HepG2 (cell line): Measurements from ENCODE around the gene GTF2I. TPM values are rescaled to one million over a fixed set of nuclear protein-coding genes. Genes with fewer than 3 reads are reported as not detected.
A peak's percentile ranks its signal among the peaks of the same experiment; 100 is the strongest.

Experiments
- ATAC-seq: fragments of 200-7000 bp; cut with Tn5 transposase; 3 replicates; pipeline ENCODE4 v1.9.1; 2020; ENCODE audit warnings: mild to moderate bottlenecking, moderate library complexity
- BruUV-seq: library from RNA; stranded (reverse); fragments of 400-500 nt; replicated peaks from 2 replicates; lab custom pipeline; 2021; lab: Mats Ljungman, UMichigan
- CTCF ChIA-PET: fragments of 300-600 bp; formaldehyde crosslinking; extraction: SDS; loops from one replicate; lab custom pipeline; 2021; ENCODE audit warnings: low total read pairs, inconsistent platforms, low intra/inter-chr PET ratio; lab: Yijun Ruan, JAX
- POLR2A ChIA-PET: fragments of 350-600 bp; sonication (Branson Sonifier 250); formaldehyde crosslinking; loops from one replicate; lab custom pipeline; 2020; ENCODE audit warnings: antibody characterized with exemption, inconsistent platforms; lab: Yijun Ruan, JAX
- DNase-seq: peaks from one replicate; pipeline ENCODE4 v3.0.0-alpha.2; 2015; ENCODE audit warnings: low spot score
- FAIRE-seq: peaks from 3 replicates; lab custom pipeline; 2011; peaks lifted over from hg19 to GRCh38; lab: Jason Lieb, UNC
- H2AFZ ChIP-seq: one replicate; pipeline ENCODE4 v1.6.1; 2011; ENCODE audit warnings: low read length, inconsistent platforms
- H3K27ac ChIP-seq: fragments of 300-600 bp; 3 replicates; pipeline ENCODE4 v1.8.0; 2011; ENCODE audit warnings: mixed run types, mild to moderate bottlenecking, mixed read lengths, low read length, inconsistent platforms; ENCODE audit not compliant: insufficient read depth; ENCODE audit errors: extremely low read length
- H3K27me3 ChIP-seq, 2 experiments: fragments of 200-600 bp in 1 of 2; 2 replicates in 1 of 2; 3 replicates in 1 of 2; pipeline versions ENCODE4 v1.6.0 to v1.8.0; 2011; ENCODE audit warnings: low read length in 2 of 2, mild to moderate bottlenecking in 2 of 2, moderate library complexity in 2 of 2, inconsistent platforms in 1 of 2; ENCODE audit not compliant: insufficient read depth in 2 of 2, control insufficient read depth in 1 of 2
- H3K36me3 ChIP-seq, 2 experiments: fragments of 200-600 bp in 1 of 2; replicated peaks in 1 of 2; 2 replicates in 1 of 2; 3 replicates in 1 of 2; pipeline versions ENCODE4 v1.5.1 to v1.8.0; 2011; ENCODE audit warnings: low read length in 2 of 2, inconsistent platforms in 1 of 2; ENCODE audit not compliant: insufficient read depth in 2 of 2, control insufficient read depth in 1 of 2
- H3K4me1 ChIP-seq: 2 replicates; pipeline ENCODE4 v1.5.1; 2012; ENCODE audit warnings: low read length, inconsistent platforms; ENCODE audit not compliant: insufficient read depth
- H3K4me2 ChIP-seq: 2 replicates; pipeline ENCODE4 v1.6.0; 2011; ENCODE audit warnings: low read depth, low read length, inconsistent platforms
- H3K4me3 ChIP-seq, 3 experiments: fragments of 200-600 bp in 1 of 3; sonication (generic), shearing (Covaris generic) in 1 of 3; replicated peaks in 1 of 3; 2 replicates each; pipeline ENCODE4 v1.5.1; 2011 to 2016; ENCODE audit warnings: low read length in 3 of 3, inconsistent platforms in 2 of 3, low read depth in 2 of 3, mild to moderate bottlenecking in 2 of 3, control low read depth in 1 of 3, mixed read lengths in 1 of 3; ENCODE audit not compliant: insufficient read depth in 1 of 3
- H3K79me2 ChIP-seq: one replicate; pipeline ENCODE4 v1.6.1; 2011; ENCODE audit warnings: low read length, inconsistent platforms; ENCODE audit not compliant: insufficient read depth
- H3K9ac ChIP-seq: 2 replicates; pipeline ENCODE4 v1.6.0; 2011; ENCODE audit warnings: mild to moderate bottlenecking, low read depth, low read length, inconsistent platforms; ENCODE audit not compliant: insufficient read depth
- H3K9me3 ChIP-seq: 2 replicates; pipeline ENCODE4 v1.5.1; 2012; ENCODE audit warnings: mild to moderate bottlenecking, low read length
- H4K20me1 ChIP-seq: 2 replicates; pipeline ENCODE4 v1.6.0; 2011; ENCODE audit warnings: inconsistent platforms, mild to moderate bottlenecking, low read length, moderate library complexity; ENCODE audit not compliant: insufficient read depth
- HNRNPL ChIP-seq: fragments of 200-400 bp; formaldehyde crosslinking; IDR thresholded peaks from 2 replicates; pipeline ENCODE4 v1.6.1; 2017; ENCODE audit warnings: mild to moderate bottlenecking, low read depth, low read length
- MYC ChIP-seq: sonication (generic); formaldehyde crosslinking; IDR thresholded peaks from 2 replicates; pipeline ENCODE4 v1.9.0; 2021; ENCODE audit warnings: missing genetic modification reagents, borderline replicate concordance
- SIN3A ChIP-seq: IDR thresholded peaks from 2 replicates; pipeline ENCODE4 v1.6.1; 2011; ENCODE audit warnings: low read depth, mild to moderate bottlenecking, control low read depth, low read length, borderline replicate concordance
- WGBS: methylation state at CpG from one replicate; pipeline ENCODE4 v1.1.6; 2017; ENCODE audit warnings: low lambda C conversion rate; 5-methylcytosine and 5-hydroxymethylcytosine counted together
- in situ Hi-C: cut with HindIII; loops from 2 replicates; pipeline ENCODE4 v1.10.0; 2017; ENCODE audit warnings: low pct_unique_long_range_greater_than_20kb; ENCODE audit not compliant: extremely low pct_ligation_motif_present
- intact Hi-C: fragments of 100-400 bp; cut with micrococcal nuclease; formaldehyde crosslinking; loops from one replicate; pipeline ENCODE4 v1.10.0; 2022; ENCODE audit not compliant: unreplicated experiment
- polyA plus RNA-seq, 8 experiments: library from polyadenylated mRNA; depleted of rRNA in 3 of 8; stranded (reverse) in 7 of 8; unstranded in 1 of 8; fragments of >200 nt; fragmentation: Illumina TruSeq in 4 of 8; extraction: Trizol in 4 of 8; gene quantifications; 2 replicates each; pipeline versions ENCODE4 v1.2.1 to v1.2.3, GENCODE V29; 2011 to 2016; ENCODE audit warnings: low read depth in 4 of 8, missing spikeins in 1 of 8, mixed read lengths in 1 of 8; ENCODE audit not compliant: insufficient read depth in 1 of 8
- total RNA-seq, 5 experiments: library from RNA; depleted of rRNA; stranded (reverse); fragments of >200 nt; fragmentation: Illumina TruSeq; extraction: Trizol; gene quantifications; 2 replicates each; pipeline ENCODE4 v1.2.3, GENCODE V29; 2016; ENCODE audit warnings: low read depth in 1 of 5
- TF ChIP-seq, protein P1 (sequence below): sonication (generic); formaldehyde crosslinking; IDR thresholded peaks from 2 replicates; pipeline ENCODE4 v1.5.1; 2020; ENCODE audit warnings: mild to moderate bottlenecking, missing genetic modification reagents, moderate library complexity

The GTF2I gene
- total and polyA plus RNA-seq, 2 of the 13 experiments (the other 11 are each of a cell fraction or from before 2014, with no cell fraction given) = 74.6 to 125 TPM

DNA sequence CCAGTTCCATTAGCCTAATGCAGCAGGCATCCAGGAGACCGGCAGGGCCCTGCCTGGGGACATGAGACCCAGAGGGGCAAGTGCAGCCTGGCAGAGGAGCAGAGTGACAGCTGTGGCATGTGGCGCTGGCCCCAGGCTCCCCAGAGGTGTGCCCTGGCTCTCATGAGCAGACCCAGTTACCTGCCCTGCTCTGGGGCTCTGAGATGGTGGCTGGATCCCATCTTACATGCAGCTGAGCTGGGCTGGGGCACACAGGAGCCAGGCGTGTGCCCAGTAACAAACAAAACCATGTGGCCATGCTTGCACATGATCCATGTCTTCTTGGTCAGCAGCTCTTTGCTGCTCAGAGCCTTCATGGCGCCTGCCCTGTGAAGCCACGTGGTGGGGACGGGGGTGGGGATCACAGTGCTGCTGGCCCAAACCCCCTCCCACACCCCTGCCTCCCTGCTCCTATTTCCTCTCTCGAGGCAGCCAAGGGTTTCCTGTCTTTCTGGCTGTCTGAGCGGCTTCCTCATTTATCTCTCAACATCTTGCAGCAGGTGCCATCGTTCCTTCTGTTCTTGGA, 40.3 kb upstream of the GTF2I start:
- no TSS peak for BruUV-seq
- intact Hi-C loops = no loop called here
- FAIRE-seq = no peak
- TF ChIP-seq HNRNPL (0 out of 2 replicates have a peak, but pooled peaks have one; percentile 62), MYC (CRISPR knock-in tag) (0 out of 2 replicates have a peak, but pooled peaks have one; percentile 19), SIN3A (no peak)
- TF ChIP-seq, protein P1, sequence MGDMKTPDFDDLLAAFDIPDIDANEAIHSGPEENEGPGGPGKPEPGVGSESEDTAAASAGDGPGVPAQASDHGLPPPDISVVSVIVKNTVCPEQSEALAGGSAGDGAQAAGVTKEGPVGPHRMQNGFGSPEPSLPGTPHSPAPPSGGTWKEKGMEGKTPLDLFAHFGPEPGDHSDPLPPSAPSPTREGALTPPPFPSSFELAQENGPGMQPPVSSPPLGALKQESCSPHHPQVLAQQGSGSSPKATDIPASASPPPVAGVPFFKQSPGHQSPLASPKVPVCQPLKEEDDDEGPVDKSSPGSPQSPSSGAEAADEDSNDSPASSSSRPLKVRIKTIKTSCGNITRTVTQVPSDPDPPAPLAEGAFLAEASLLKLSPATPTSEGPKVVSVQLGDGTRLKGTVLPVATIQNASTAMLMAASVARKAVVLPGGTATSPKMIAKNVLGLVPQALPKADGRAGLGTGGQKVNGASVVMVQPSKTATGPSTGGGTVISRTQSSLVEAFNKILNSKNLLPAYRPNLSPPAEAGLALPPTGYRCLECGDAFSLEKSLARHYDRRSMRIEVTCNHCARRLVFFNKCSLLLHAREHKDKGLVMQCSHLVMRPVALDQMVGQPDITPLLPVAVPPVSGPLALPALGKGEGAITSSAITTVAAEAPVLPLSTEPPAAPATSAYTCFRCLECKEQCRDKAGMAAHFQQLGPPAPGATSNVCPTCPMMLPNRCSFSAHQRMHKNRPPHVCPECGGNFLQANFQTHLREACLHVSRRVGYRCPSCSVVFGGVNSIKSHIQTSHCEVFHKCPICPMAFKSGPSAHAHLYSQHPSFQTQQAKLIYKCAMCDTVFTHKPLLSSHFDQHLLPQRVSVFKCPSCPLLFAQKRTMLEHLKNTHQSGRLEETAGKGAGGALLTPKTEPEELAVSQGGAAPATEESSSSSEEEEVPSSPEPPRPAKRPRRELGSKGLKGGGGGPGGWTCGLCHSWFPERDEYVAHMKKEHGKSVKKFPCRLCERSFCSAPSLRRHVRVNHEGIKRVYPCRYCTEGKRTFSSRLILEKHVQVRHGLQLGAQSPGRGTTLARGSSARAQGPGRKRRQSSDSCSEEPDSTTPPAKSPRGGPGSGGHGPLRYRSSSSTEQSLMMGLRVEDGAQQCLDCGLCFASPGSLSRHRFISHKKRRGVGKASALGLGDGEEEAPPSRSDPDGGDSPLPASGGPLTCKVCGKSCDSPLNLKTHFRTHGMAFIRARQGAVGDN (CRISPR knock-in tag) = peak; percentile 43
- no peak overlapping the region for H3K9ac ChIP-seq
- no peaks in the 10 kb centered on the region for H3K36me3 ChIP-seq
- no peak overlapping the region for H3K4me3 ChIP-seq
- peak; percentile 26 for ATAC-seq
- no peak for DNase-seq
- in situ Hi-C loops = no loop called here
- H3K4me1 ChIP-seq = peaks cover 51% of the 10 kb centered on the region
- H3K27ac ChIP-seq = no peak overlapping the region
- no peaks in the 10 kb centered on the region for H3K27me3 ChIP-seq
- POLR2A ChIA-PET = interaction anchor here (0.9 to 2.8 kb wide), 2 partner anchors 10 to 37 kb away, joined by 3 to 10 read pairs; no protein-coding TSS in a partner anchor
- H3K4me2 ChIP-seq = no peak overlapping the region
- H4K20me1 ChIP-seq = no peaks in the 10 kb centered on the region
- no peaks in the 10 kb centered on the region for H3K79me2 ChIP-seq
- H3K9me3 ChIP-seq = no peaks in the 10 kb centered on the region
- no peak overlapping the region for H2AFZ ChIP-seq
- WGBS = 79% methylated on average over 5 of the region's 9 CpGs
- CTCF ChIA-PET = no interaction called here
